ENCODE measurements around the gene CHMP4B.

DNA sequence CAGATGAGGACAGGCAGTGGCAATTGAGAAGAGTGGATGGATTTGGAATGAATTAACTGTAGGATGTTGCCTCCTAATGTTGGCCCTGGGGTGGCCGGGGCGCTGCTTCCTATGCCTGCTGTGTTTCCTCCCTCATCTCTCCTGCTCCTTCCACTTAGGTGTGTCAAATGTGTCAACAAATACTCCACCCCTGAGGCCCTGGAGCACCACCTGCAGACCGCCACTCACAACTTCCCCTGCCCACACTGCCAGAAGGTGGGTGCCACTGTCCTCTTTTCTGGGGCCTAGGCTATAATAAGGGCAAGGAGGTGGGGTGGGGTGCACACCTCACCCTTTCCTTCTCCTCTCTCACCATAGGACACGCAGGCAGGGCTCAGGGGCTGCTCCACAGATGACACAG, 30.0 kb upstream of the CHMP4B start:
- TF ChIP-seq POLR2A (IDR thresholded peaks at IDR 0.05): no peak
- TF ChIP-seq, protein P1, sequence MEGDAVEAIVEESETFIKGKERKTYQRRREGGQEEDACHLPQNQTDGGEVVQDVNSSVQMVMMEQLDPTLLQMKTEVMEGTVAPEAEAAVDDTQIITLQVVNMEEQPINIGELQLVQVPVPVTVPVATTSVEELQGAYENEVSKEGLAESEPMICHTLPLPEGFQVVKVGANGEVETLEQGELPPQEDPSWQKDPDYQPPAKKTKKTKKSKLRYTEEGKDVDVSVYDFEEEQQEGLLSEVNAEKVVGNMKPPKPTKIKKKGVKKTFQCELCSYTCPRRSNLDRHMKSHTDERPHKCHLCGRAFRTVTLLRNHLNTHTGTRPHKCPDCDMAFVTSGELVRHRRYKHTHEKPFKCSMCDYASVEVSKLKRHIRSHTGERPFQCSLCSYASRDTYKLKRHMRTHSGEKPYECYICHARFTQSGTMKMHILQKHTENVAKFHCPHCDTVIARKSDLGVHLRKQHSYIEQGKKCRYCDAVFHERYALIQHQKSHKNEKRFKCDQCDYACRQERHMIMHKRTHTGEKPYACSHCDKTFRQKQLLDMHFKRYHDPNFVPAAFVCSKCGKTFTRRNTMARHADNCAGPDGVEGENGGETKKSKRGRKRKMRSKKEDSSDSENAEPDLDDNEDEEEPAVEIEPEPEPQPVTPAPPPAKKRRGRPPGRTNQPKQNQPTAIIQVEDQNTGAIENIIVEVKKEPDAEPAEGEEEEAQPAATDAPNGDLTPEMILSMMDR (IDR thresholded peaks at IDR 0.05): no peak

Data from adrenal gland (tissue), 5 donors.